ENCODE measurements around the gene USF3. TPM values are rescaled to one million over a fixed set of nuclear protein-coding genes. Genes with fewer than 3 reads are reported as not detected.

USF3 gene
- total RNA-seq, 3 donors from 2014 or later = 19.7 to 38.9 (median 28.5) TPM

GRCh38 chr3:113607219-113607596 lies 89.2 kb downstream of the USF3 start:
- Histone ChIP-seq H3K27me3 (no peaks in the 10 kb centered on the region), H3K4me3 (no peak overlapping the region), H3K4me1 (no peaks in the 10 kb centered on the region), H3K27ac (no peak overlapping the region), H3K9me3 (no peaks in the 10 kb centered on the region), H3K36me3 (no peaks in the 10 kb centered on the region)
- TF ChIP-seq POLR2A (IDR thresholded peaks at IDR 0.05) = no peak
- TF ChIP-seq CTCF (IDR thresholded peaks at IDR 0.05) = no peak
- TF ChIP-seq POLR2AphosphoS5 (IDR thresholded peaks at IDR 0.05) = no peak
- DNase-seq (ENCODE audit: low spot score in 2 of 2) = no peak
- intact Hi-C loops (cut with DNase I; ENCODE audit: low total_unique reads) = no loop called here

GRCh38 chr3:113606539-113607218 lies 89.8 kb downstream of the USF3 start:
- Histone ChIP-seq H3K27me3 (no peaks in the 10 kb centered on the region), H3K36me3 (no peaks in the 10 kb centered on the region), H3K27ac (no peak overlapping the region), H3K4me1 (no peaks in the 10 kb centered on the region), H3K9me3 (no peaks in the 10 kb centered on the region), H3K4me3 (no peak overlapping the region)
- DNase-seq (ENCODE audit: low spot score in 2 of 2) = no peak
- TF ChIP-seq CTCF (IDR thresholded peaks at IDR 0.05) (no peak), POLR2A (IDR thresholded peaks at IDR 0.05) (no peak), POLR2AphosphoS5 (IDR thresholded peaks at IDR 0.05) (no peak)
- intact Hi-C loops (cut with DNase I; ENCODE audit: low total_unique reads) = no loop called here

GRCh38 chr3:113602836-113603235 lies 93.6 kb downstream of the USF3 start:
- Histone ChIP-seq H3K27ac (no peak overlapping the region), H3K9me3 (no peaks in the 10 kb centered on the region), H3K27me3 (no peaks in the 10 kb centered on the region), H3K4me1 (no peaks in the 10 kb centered on the region), H3K36me3 (no peaks in the 10 kb centered on the region), H3K4me3 (no peak overlapping the region)
- DNase-seq (ENCODE audit: low spot score in 2 of 2) = no peak
- TF ChIP-seq POLR2AphosphoS5 (IDR thresholded peaks at IDR 0.05) = no peak
- no peak for TF ChIP-seq CTCF (IDR thresholded peaks at IDR 0.05)
- TF ChIP-seq POLR2A (IDR thresholded peaks at IDR 0.05) = no peak
- intact Hi-C loops (cut with DNase I; ENCODE audit: low total_unique reads) = no loop called here

GRCh38 chr3:113602256-113602655 lies 94.2 kb downstream of the USF3 start:
- TF ChIP-seq CTCF (IDR thresholded peaks at IDR 0.05) = no peak
- TF ChIP-seq POLR2A (IDR thresholded peaks at IDR 0.05) = no peak
- no peak for TF ChIP-seq POLR2AphosphoS5 (IDR thresholded peaks at IDR 0.05)

GRCh38 chr3:113601240-113601639 lies 95.2 kb downstream of the USF3 start:
- Histone ChIP-seq H3K9me3 (no peaks in the 10 kb centered on the region), H3K27me3 (no peaks in the 10 kb centered on the region), H3K4me1 (no peaks in the 10 kb centered on the region), H3K27ac (no peak overlapping the region), H3K4me3 (no peak overlapping the region), H3K36me3 (no peaks in the 10 kb centered on the region)
- TF ChIP-seq POLR2AphosphoS5 (IDR thresholded peaks at IDR 0.05) (no peak), CTCF (IDR thresholded peaks at IDR 0.05) (no peak), POLR2A (IDR thresholded peaks at IDR 0.05) (no peak)
- intact Hi-C loops (cut with DNase I; ENCODE audit: low total_unique reads) = no loop called here
- no peak for DNase-seq (ENCODE audit: low spot score in 2 of 2)

More at GRCh38 chr3:113602256-113602655, 94.2 kb downstream of the USF3 start:
- intact Hi-C loops (cut with DNase I; ENCODE audit: low total_unique reads) = no loop called here
- Histone ChIP-seq H3K27me3 (no peaks in the 10 kb centered on the region), H3K9me3 (no peaks in the 10 kb centered on the region), H3K36me3 (no peaks in the 10 kb centered on the region), H3K4me3 (no peak overlapping the region), H3K27ac (no peak overlapping the region), H3K4me1 (no peaks in the 10 kb centered on the region)
- no peak for DNase-seq (ENCODE audit: low spot score in 2 of 2)

Measured in breast epithelium (tissue), 4 donors.